K562 (cell line): ENCODE data around the gene CENPC. TPM values are rescaled to one million over a fixed set of nuclear protein-coding genes. Genes with fewer than 3 reads are reported as not detected.
A peak's percentile ranks its signal among the peaks of the same experiment; 100 is the strongest.

Experiments used
- FOXM1 ChIP-seq, 2 experiments: fragments of 450-650 bp in 1 of 2; sonication (generic) in 1 of 2; formaldehyde crosslinking in 1 of 2; IDR thresholded peaks; 2 replicates each; pipeline versions ENCODE4 v1.6.1 to v1.9.0; 2017 to 2022; ENCODE audit warnings: low read depth in 2 of 2, mild to moderate bottlenecking in 2 of 2, missing genetic modification reagents in 1 of 2, moderate library complexity in 1 of 2
- HDAC3 ChIP-seq: fragments of 450-650 bp; IDR thresholded peaks from 2 replicates; pipeline ENCODE4 v1.6.1; 2018; ENCODE audit warnings: borderline replicate concordance, mild to moderate bottlenecking, moderate library complexity; ENCODE audit not compliant: partially characterized antibody
- HNRNPH1 ChIP-seq: fragments of 200-400 bp; formaldehyde crosslinking; optimal IDR thresholded peaks from 2 replicates; pipeline ENCODE3; 2017; ENCODE audit warnings: low read depth, mild to moderate bottlenecking, low read length, moderate library complexity
- HNRNPL ChIP-seq: fragments of 200-400 bp; formaldehyde crosslinking; IDR thresholded peaks from 2 replicates; pipeline ENCODE4 v1.6.1; 2017; ENCODE audit warnings: low read depth, mild to moderate bottlenecking, low read length
- LARP7 ChIP-seq: fragments of 450-650 bp; IDR thresholded peaks from 2 replicates; pipeline ENCODE4 v1.6.1; 2016
- MXI1 ChIP-seq: IDR thresholded peaks from 2 replicates; pipeline ENCODE4 v1.6.1; 2011; ENCODE audit warnings: low read depth, mild to moderate bottlenecking, improper control_type of control experiment, low read length
- PRPF4 ChIP-seq: fragments of 200-400 bp; formaldehyde crosslinking; IDR thresholded peaks from one replicate; pipeline ENCODE4 v1.6.1; 2017; ENCODE audit warnings: low read length, low read depth, mild to moderate bottlenecking; ENCODE audit not compliant: insufficient read depth, poor library complexity, severe bottlenecking
- SAFB ChIP-seq: fragments of 200-400 bp; formaldehyde crosslinking; IDR thresholded peaks from 2 replicates; pipeline ENCODE4 v1.6.1; 2017; ENCODE audit warnings: low read depth, low read length, borderline replicate concordance
- TAL1 ChIP-seq: fragments of 450-650 bp; IDR thresholded peaks from 2 replicates; pipeline ENCODE4 v1.6.1; 2016; ENCODE audit warnings: mild to moderate bottlenecking
- ZKSCAN1 ChIP-seq: fragments of 150-350 bp; IDR thresholded peaks from 2 replicates; pipeline ENCODE4 v1.6.1; 2016; ENCODE audit warnings: low read depth, low read length
- polyA plus RNA-seq, 8 experiments: library from polyadenylated mRNA; depleted of rRNA in 4 of 8; stranded (reverse) in 5 of 8; unstranded in 3 of 8; fragments of >200 nt; fragmentation: Nextera tagmentation in 2 of 8; fragmentation: Illumina TruSeq in 1 of 8; extraction: Ambion mirVana in 2 of 8; extraction: Trizol in 1 of 8; gene quantifications; 2 replicates each; pipeline versions ENCODE4 v1.2.1 to v1.2.3, GENCODE V29; 2011 to 2014; ENCODE audit warnings: inconsistent platforms in 1 of 8, missing spikeins in 1 of 8
- total RNA-seq, 7 experiments: library from RNA; depleted of rRNA in 6 of 7; stranded (reverse); fragments of >200 nt in 6 of 7; fragmentation: Illumina TruSeq in 2 of 7; extraction: Trizol in 2 of 7; gene quantifications; 2 replicates each; pipeline versions ENCODE4 v1.2.1 to v1.2.3, GENCODE V29; 2011 to 2021; ENCODE audit warnings: low replicate concordance in 1 of 7
- TF ChIP-seq, protein P1 (sequence below): sonication (generic); formaldehyde crosslinking; IDR thresholded peaks from 2 replicates; pipeline ENCODE4 v1.8.0; 2023; ENCODE audit warnings: mild to moderate bottlenecking, missing genetic modification reagents
- TF ChIP-seq, protein P2 (sequence below): fragments of 250-450 bp; sonication (Bioruptor Pico); IDR thresholded peaks from 2 replicates; pipeline ENCODE4 v1.8.0; 2021; ENCODE audit warnings: borderline replicate concordance, mild to moderate bottlenecking, moderate library complexity; ENCODE audit not compliant: poor library complexity, severe bottlenecking
- TF ChIP-seq, protein P3 (sequence below), 2 experiments: IDR thresholded peaks in 1 of 2; conservative IDR thresholded peaks in 1 of 2; 2 replicates each; pipeline ENCODE4 v1.6.1; 2016; ENCODE audit warnings: low read depth in 2 of 2, mild to moderate bottlenecking in 1 of 2, missing compliant biosample characterization in 1 of 2, missing genetic modification characterization in 1 of 2, moderate library complexity in 1 of 2
- TF ChIP-seq, protein P4 (sequence below): fragments of 450-650 bp; IDR thresholded peaks from 2 replicates; pipeline ENCODE4 v1.6.1; 2016; ENCODE audit warnings: borderline replicate concordance
- TF ChIP-seq, protein P5 (sequence below): sonication (generic); formaldehyde crosslinking; IDR thresholded peaks from 2 replicates; pipeline ENCODE4 v1.8.0; 2022; ENCODE audit warnings: missing genetic modification reagents, mild to moderate bottlenecking, borderline replicate concordance

CENPC gene
- total and polyA plus RNA-seq, 9 of the 15 experiments (the other 6 are each of a cell fraction or from before 2014, with no cell fraction given), result 18.1 to 48.5 (median 30.8) TPM

DNA sequence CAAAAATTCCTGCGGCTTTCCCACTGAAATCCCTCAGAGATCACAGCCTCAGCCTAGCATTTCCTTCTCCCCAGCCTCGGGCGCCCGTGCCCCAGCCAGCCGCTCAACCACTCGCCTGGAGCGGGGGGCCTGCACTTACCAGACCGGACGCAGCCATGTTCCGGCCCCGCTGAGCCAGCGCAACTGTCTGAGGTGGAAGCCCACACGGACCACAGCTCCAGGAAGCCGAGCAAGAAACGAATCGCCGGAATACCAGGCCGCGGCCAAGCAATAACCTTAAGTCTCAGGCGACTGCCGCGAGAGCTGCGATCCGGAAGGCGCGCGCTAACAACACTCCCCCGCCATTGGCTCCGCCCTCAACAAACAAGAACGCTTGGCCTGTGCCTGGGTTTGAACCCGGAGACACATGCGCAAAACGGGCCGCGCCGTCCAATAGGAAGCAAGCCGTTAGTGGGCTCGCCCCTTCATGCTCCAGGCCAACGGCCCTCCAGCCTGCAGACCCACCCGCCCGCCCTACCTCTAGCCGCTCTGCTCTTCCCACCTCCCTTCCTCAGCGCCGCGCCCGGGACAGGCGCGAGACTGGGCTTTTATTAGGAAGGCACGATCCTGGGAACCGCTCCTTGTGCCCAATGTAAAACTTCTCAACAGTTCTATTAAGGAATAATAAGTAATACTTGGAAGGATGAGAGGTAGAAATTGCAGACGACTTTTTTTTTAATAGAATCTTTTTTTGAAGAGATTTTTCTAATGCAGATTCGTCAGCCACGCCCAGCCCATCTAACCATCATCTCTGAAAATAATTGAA lies at the start of gene CENPC (continued):
- TF ChIP-seq PRPF4, result peak; percentile 55
- no peak for TF ChIP-seq TAL1
- no peak for TF ChIP-seq HNRNPH1
- 0 out of 2 replicates have a peak, but pooled peaks have one; percentile 18 for TF ChIP-seq MXI1
- no peak for TF ChIP-seq HNRNPL
- TF ChIP-seq, protein P1, sequence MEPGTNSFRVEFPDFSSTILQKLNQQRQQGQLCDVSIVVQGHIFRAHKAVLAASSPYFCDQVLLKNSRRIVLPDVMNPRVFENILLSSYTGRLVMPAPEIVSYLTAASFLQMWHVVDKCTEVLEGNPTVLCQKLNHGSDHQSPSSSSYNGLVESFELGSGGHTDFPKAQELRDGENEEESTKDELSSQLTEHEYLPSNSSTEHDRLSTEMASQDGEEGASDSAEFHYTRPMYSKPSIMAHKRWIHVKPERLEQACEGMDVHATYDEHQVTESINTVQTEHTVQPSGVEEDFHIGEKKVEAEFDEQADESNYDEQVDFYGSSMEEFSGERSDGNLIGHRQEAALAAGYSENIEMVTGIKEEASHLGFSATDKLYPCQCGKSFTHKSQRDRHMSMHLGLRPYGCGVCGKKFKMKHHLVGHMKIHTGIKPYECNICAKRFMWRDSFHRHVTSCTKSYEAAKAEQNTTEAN (CRISPR knock-in tag), result no peak
- TF ChIP-seq HDAC3, result no peak
- TF ChIP-seq, protein P2, sequence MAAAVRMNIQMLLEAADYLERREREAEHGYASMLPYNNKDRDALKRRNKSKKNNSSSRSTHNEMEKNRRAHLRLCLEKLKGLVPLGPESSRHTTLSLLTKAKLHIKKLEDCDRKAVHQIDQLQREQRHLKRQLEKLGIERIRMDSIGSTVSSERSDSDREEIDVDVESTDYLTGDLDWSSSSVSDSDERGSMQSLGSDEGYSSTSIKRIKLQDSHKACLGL (CRISPR knock-in tag), result no peak
- TF ChIP-seq, protein P3, sequence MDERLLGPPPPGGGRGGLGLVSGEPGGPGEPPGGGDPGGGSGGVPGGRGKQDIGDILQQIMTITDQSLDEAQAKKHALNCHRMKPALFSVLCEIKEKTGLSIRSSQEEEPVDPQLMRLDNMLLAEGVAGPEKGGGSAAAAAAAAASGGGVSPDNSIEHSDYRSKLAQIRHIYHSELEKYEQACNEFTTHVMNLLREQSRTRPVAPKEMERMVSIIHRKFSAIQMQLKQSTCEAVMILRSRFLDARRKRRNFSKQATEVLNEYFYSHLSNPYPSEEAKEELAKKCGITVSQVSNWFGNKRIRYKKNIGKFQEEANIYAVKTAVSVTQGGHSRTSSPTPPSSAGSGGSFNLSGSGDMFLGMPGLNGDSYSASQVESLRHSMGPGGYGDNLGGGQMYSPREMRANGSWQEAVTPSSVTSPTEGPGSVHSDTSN (CRISPR knock-in tag; IDR thresholded peaks at IDR 0.05; ENCODE audit: low read depth), result no peak
- TF ChIP-seq, protein P3 (tag; conservative IDR thresholded peaks at IDR 0.05; ENCODE audit: low read depth), result no peak
- TF ChIP-seq, protein P4, sequence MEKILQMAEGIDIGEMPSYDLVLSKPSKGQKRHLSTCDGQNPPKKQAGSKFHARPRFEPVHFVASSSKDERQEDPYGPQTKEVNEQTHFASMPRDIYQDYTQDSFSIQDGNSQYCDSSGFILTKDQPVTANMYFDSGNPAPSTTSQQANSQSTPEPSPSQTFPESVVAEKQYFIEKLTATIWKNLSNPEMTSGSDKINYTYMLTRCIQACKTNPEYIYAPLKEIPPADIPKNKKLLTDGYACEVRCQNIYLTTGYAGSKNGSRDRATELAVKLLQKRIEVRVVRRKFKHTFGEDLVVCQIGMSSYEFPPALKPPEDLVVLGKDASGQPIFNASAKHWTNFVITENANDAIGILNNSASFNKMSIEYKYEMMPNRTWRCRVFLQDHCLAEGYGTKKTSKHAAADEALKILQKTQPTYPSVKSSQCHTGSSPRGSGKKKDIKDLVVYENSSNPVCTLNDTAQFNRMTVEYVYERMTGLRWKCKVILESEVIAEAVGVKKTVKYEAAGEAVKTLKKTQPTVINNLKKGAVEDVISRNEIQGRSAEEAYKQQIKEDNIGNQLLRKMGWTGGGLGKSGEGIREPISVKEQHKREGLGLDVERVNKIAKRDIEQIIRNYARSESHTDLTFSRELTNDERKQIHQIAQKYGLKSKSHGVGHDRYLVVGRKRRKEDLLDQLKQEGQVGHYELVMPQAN, result 0 out of 2 replicates have a peak, but pooled peaks have one; percentile 26
- TF ChIP-seq LARP7, result no peak
- no peak for TF ChIP-seq SAFB
- 0 out of 2 replicates have a peak, but pooled peaks have one; percentile 18 for TF ChIP-seq ZKSCAN1
- TF ChIP-seq, protein P5, sequence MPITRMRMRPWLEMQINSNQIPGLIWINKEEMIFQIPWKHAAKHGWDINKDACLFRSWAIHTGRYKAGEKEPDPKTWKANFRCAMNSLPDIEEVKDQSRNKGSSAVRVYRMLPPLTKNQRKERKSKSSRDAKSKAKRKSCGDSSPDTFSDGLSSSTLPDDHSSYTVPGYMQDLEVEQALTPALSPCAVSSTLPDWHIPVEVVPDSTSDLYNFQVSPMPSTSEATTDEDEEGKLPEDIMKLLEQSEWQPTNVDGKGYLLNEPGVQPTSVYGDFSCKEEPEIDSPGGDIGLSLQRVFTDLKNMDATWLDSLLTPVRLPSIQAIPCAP (CRISPR knock-in tag), result no peak; the same call in 1 of the 2 replicates
- TF ChIP-seq FOXM1 (IDR thresholded peaks at IDR 0.05; ENCODE audit: low read depth), result peak; percentile 97
- peak; percentile 52; the same call in 1 of the 2 replicates for TF ChIP-seq FOXM1 (CRISPR knock-in tag; IDR thresholded peaks at IDR 0.05; ENCODE audit: low read depth)
